Common myeloid progenitor, CD34-positive (primary cell): ENCODE measurements around the gene SHH.

Source experiments
- CTCF ChIA-PET: fragments of 350-600 bp; sonication (Branson Sonifier 250); formaldehyde crosslinking; loops from one replicate; lab custom pipeline; 2021; ENCODE audit warnings: antibody characterized with exemption; lab: Charles Lee
- POLR2A ChIA-PET: fragments of 350-600 bp; sonication (Branson Sonifier 250); formaldehyde crosslinking; loops from one replicate; lab custom pipeline; 2021; ENCODE audit warnings: antibody characterized with exemption; lab: Charles Lee
- DNase-seq, 3 donors: peaks; one replicate each; pipeline versions ENCODE4 v3.0.0 to v3.0.0-alpha.2; 2013
- H3K27ac ChIP-seq, 2 experiments: 1 replicate in 1 of 2; 2 replicates in 1 of 2; pipeline ENCODE4 v1.7.0; 2013; ENCODE audit warnings: inconsistent platforms in 2 of 2, low read length in 2 of 2, mild to moderate bottlenecking in 2 of 2, low read depth in 1 of 2, moderate library complexity in 1 of 2; ENCODE audit not compliant: severe bottlenecking in 2 of 2, insufficient read depth in 1 of 2, poor library complexity in 1 of 2
- H3K27me3 ChIP-seq, 5 experiments: replicated peaks in 2 of 5; 1 replicate in 3 of 5; 2 replicates in 2 of 5; pipeline versions ENCODE4 v1.6.1 to v1.7.0; 2013; ENCODE audit warnings: low read length in 4 of 5, mild to moderate bottlenecking in 2 of 5, moderate library complexity in 2 of 5, inconsistent platforms in 1 of 5; ENCODE audit not compliant: insufficient read depth in 5 of 5, control insufficient read depth in 4 of 5
- H3K36me3 ChIP-seq, 4 experiments: 1 replicate in 2 of 4; 2 replicates in 2 of 4; pipeline versions ENCODE4 v1.6.1 to v1.7.0; 2013; ENCODE audit warnings: low read length in 3 of 4, control low read depth in 1 of 4, mild to moderate bottlenecking in 1 of 4; ENCODE audit not compliant: control insufficient read depth in 4 of 4, insufficient read depth in 4 of 4
- H3K4me1 ChIP-seq, 4 experiments: 1 replicate in 3 of 4; 2 replicates in 1 of 4; pipeline versions ENCODE4 v1.6.1 to v1.7.1; 2013; ENCODE audit warnings: low read length in 3 of 4, mild to moderate bottlenecking in 3 of 4, control low read depth in 1 of 4, inconsistent platforms in 1 of 4, moderate library complexity in 1 of 4; ENCODE audit not compliant: control insufficient read depth in 4 of 4, insufficient read depth in 4 of 4; ENCODE audit errors: control extremely low read depth in 1 of 4
- H3K4me3 ChIP-seq, 7 experiments: 1 replicate in 4 of 7; 2 replicates in 3 of 7; pipeline versions ENCODE4 v1.5.1 to v1.7.0; 2013; ENCODE audit warnings: mild to moderate bottlenecking in 7 of 7, low read length in 6 of 7, moderate library complexity in 6 of 7, inconsistent platforms in 2 of 7, low read depth in 2 of 7, control low read depth in 1 of 7; ENCODE audit not compliant: insufficient read depth in 4 of 7, control insufficient read depth in 1 of 7; ENCODE audit errors: extremely low read depth in 1 of 7
- H3K9me3 ChIP-seq, 5 experiments: 1 replicate in 4 of 5; 2 replicates in 1 of 5; pipeline versions ENCODE4 v1.6.1 to v1.7.1; 2013; ENCODE audit warnings: low read length in 4 of 5, mild to moderate bottlenecking in 2 of 5, inconsistent platforms in 1 of 5, low read depth in 1 of 5, moderate library complexity in 1 of 5; ENCODE audit not compliant: control insufficient read depth in 4 of 5, insufficient read depth in 2 of 5; ENCODE audit errors: control extremely low read depth in 1 of 5
- WGBS: methylation state at CpG from one replicate; pipeline ENCODE4 v1.1.5; 2013; ENCODE audit not compliant: insufficient coverage; 5-methylcytosine and 5-hydroxymethylcytosine counted together

Gene SHH

DNA sequence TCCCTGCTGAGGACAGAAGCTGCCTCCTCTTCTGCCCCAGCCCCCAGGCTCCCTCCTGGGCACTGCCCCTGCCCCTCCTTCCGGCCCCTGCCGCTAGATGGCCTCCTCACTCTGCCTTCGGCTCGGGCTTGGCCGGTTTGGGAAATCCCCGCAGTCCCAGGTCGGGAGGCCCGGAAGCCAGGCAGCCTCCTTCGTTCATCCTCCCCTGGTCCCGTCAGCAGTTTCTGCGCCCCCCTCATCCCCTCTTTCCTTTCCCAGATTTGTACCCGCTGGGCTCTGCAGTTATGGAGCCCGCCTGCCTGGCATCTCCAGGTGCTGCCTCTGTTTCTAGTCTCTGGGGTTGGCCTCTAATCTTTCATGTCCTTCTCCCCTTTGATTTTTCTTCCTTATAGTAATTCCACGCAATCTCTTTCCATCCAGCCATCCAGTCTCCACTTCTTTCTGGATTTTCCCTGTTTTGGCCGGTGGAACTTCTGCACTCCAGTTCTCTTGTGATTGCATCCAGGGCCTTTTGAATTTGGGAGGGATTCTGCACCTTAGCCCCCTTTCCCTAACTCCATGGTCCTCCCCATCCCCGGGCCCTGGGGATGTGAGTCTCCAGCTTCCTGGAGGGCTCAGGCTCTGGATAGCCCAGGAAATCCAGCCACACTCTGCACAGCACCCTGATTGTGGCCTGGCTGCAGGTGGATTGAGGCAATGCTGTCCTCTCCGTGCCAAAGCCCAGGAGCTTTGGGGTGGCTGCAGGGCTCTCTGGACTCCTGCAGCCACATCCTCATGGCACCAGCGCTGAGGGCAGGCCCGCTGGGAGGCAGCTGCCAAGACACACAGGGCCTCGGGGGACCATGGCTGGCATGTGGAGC, 3.3 kb upstream of the SHH start:
- 40% methylated on average over 18 of the region's 20 CpGs for WGBS
- Histone ChIP-seq H3K4me3 (no peak overlapping the region), H3K27ac (no peak overlapping the region), H3K36me3 (no peaks in the 10 kb centered on the region), H3K4me1 (peaks cover 0 to 10% (median 6%) of the 10 kb centered on the region in 4 experiments), H3K27me3 (peaks cover 0 to 84% (median 33%) of the 10 kb centered on the region in 5 experiments), H3K9me3 (no peaks in the 10 kb centered on the region)
- CTCF ChIA-PET: interaction anchor here (0.6 to 1.7 kb wide), 3 partner anchors 651 to 1003 kb away, joined by 3 to 4 read pairs (median 3); no protein-coding TSS in a partner anchor
- peak in 2 of 3 donors; percentile 55 to 58 for DNase-seq
- POLR2A ChIA-PET: no interaction called here

DNA sequence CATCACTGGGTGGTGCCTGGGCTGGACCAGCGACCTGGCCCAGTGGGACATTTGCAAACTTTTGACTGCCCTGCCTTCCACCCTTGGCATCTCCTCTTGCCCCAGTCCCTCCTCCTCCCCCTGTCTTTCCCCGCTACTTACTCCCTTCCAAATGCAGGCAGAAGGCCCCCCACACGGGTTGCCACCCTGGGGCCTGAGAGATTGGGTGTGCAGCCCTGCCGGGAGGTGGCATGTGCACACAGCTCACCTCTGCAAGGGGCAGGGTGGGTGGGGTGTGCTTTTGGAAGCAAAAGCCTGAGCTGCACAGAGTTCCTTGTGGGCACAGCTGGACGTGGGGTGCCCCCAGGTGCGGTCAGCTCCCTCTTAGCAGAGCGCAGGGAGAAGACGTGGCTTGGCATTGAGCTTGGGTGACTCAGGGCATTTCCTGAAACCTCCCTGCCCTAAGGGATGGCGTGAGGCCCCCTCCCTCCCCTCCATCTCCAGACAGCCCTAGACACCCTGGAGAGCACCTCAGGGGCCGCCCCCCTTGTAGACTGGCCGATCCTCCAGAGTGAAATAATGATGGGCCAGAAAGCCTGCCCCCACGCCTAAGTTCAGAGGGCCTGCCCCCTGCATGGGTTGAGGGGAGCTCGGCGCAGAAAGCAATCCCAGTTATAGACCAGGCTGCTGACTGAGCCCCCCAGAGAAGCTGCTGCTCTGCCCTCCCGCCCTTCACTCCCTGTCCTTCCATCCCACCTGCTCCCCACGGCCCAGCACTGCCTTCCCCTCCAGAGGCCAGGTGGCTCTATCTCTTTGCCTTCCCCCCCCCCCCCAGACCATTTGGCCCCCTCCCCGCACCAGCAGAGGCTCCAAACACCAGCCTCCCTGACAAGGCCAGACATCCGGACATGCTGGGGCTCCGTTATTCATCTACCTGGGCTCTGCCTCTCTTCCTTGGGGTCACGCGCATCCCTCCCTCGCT, 2.3 kb upstream of the SHH start:
- ChIA-PET CTCF (interaction anchor here (0.6 to 1.7 kb wide), 5 partner anchors 16 to 1004 kb away, joined by 3 to 4 read pairs (median 3); no protein-coding TSS in a partner anchor), POLR2A (no interaction called here)
- 10% methylated on average over 5 of the region's 22 CpGs for WGBS
- H3K9me3 ChIP-seq: no peaks in the 10 kb centered on the region
- H3K27me3 ChIP-seq: peaks cover 0 to 87% (median 35%) of the 10 kb centered on the region in 5 experiments
- H3K27ac ChIP-seq: no peak overlapping the region
- no peak overlapping the region for H3K4me3 ChIP-seq
- peaks cover 0 to 15% (median 8%) of the 10 kb centered on the region in 4 experiments for H3K4me1 ChIP-seq
- DNase-seq: no peak
- H3K36me3 ChIP-seq: no peaks in the 10 kb centered on the region

DNA sequence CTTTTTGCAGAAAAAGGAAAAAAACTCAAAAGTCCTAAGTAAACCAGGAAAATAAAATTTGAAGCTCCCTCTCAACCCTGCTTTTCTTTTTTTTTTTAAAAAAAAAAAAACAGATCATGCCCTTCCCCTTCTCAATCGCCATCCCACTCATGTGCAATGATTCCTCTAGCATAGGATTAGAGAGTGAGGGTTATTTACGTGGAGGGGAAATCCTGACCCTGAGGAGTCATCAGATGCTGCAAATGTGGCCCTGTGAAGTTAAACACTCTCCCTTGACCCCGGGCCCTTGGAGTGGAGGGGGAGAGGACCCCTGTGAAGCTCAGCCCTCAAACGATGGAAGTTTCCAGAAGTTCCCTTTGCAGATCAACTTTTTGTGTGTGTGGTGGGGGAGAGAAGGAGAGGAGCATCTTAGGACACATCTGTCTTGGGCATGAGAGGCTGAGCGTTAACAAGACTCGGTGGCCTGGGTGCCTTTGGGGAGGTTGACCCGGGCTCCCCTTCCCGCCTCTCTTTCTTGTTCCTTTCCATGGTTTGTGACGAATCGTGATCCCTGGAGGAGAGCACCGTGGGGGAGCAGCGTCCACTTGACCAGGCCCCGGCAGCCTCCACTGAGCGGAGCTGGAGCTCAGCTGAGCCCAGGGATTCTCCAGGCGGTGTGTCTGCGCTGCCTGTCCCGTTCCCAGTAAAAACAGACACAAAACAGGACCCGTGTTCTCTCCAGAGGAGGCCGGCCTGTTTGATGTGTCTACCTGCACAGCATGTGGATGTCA, 1.5 kb upstream of the SHH start:
- no peak overlapping the region for H3K27ac ChIP-seq
- H3K4me3 ChIP-seq: no peak overlapping the region
- no peaks in the 10 kb centered on the region for H3K9me3 ChIP-seq
- CTCF ChIA-PET: interaction anchor here (0.8 to 1.7 kb wide), 6 partner anchors 15 to 1006 kb away, joined by 3 to 10 read pairs (median 4); no protein-coding TSS in a partner anchor
- peaks cover 0 to 95% (median 40%) of the 10 kb centered on the region in 5 experiments for H3K27me3 ChIP-seq
- no peak for DNase-seq
- POLR2A ChIA-PET: no interaction called here
- peaks cover 0 to 23% (median 11%) of the 10 kb centered on the region in 4 experiments for H3K4me1 ChIP-seq
- H3K36me3 ChIP-seq: no peaks in the 10 kb centered on the region
- 7% methylated on average over 14 of the region's 19 CpGs for WGBS

DNA sequence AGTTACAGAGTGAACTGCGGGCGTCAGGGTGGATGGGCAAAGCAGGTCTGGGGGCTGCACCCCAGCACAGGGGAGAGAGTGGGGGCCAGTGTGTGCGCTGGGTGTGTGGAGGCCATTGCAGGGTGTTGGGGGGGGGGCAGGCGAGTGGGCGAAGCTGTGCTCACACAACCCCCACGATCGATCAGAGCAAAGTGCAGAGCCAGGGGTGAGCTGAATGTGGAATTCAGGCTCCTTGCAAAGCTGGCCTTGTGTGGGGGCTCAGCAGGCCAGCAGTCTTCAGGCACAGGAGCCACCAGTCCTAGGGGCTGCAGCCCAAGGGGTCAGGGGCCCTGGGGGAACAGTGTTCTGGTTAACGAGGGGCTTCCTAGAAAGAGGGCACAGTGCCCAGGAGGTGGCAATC, 862 bp upstream of the SHH start:
- H3K27ac ChIP-seq: no peak overlapping the region
- DNase-seq: no peak
- peaks cover 0 to 96% (median 40%) of the 10 kb centered on the region in 5 experiments for H3K27me3 ChIP-seq
- H3K36me3 ChIP-seq: no peaks in the 10 kb centered on the region
- ChIA-PET POLR2A (no interaction called here), CTCF (interaction anchor here (0.9 to 1.7 kb wide), 4 partner anchors 15 to 1007 kb away, joined by 3 to 10 read pairs (median 4); no protein-coding TSS in a partner anchor)
- H3K9me3 ChIP-seq: no peaks in the 10 kb centered on the region
- peaks cover 0 to 30% (median 17%) of the 10 kb centered on the region in 4 experiments for H3K4me1 ChIP-seq
- H3K4me3 ChIP-seq: no peak overlapping the region
- 11% methylated on average over 4 of the region's 8 CpGs for WGBS

DNA sequence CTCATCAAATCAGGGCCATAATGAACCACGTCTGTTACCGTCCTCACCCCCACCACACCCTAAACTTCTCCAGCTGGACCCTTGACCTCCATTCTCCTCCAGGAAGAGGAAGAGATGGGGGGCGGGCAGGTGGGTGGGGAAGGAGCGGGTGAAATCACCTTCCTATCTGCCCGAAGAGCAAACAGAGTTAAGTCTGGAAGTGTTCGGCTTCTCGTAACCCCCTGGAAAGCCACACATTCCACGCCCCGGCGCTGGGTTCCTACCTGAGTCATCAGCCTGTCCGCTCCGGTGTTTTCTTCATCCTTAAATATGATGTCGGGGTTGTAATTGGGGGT, 736 bp downstream of the SHH start:
- WGBS: 8% methylated on average over 4 of the region's 13 CpGs
- peak overlapping the region in 1 of 7 experiments; percentile 26 for H3K4me3 ChIP-seq
- H3K4me1 ChIP-seq: peaks cover 0 to 39% (median 29%) of the 10 kb centered on the region in 4 experiments
- CTCF ChIA-PET: interaction anchor here (1.4 kb wide), 1 partner anchor 9 kb away, joined by 3 read pairs; no protein-coding TSS in a partner anchor
- POLR2A ChIA-PET: no interaction called here
- H3K27me3 ChIP-seq: peaks cover 0 to 98% (median 43%) of the 10 kb centered on the region in 5 experiments
- H3K36me3 ChIP-seq: no peaks in the 10 kb centered on the region
- no peak overlapping the region for H3K27ac ChIP-seq
- H3K9me3 ChIP-seq: no peaks in the 10 kb centered on the region
- no peak for DNase-seq

DNA sequence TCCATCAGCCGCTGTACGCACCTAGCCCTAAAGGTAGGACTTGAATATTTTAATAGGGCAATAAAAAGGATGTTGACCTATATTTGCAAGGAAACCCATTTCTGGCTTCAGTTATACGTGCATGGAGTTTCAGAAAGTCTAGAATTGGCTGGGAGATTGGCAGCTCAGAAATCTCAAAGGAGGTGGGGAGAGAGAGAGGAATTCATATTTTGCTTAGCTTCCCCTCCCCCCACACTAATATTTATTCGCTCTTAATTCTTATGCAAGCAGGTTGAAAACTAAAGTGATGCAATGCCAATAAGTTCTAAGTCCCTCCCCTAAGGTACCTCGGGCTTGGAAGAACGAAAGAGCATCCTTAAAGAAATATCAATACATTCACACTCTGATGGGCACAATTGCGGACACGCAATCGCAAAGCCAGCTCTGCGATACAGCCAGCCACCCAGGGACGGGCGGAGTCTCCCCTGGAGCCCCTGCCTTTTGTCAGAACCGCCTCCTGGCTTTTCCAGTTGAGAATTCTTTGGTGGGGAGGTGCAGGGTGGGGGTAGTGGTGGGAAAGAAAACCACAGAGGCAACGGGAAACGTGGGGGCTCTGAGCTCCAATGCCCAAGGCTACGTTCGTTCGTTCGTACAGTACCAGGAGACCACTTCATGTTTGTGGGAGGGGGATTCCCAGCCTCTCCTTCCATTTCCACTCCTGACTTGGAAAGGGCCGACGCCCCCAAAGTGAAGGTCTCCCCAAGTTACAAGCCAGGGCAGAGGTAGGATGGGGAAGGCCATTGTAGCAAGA, 1.3 kb downstream of the SHH start:
- DNase-seq: no peak
- WGBS: 7% methylated on average over 10 of the region's 21 CpGs
- H3K27ac ChIP-seq: no peak overlapping the region
- peaks cover 0 to 45% (median 33%) of the 10 kb centered on the region in 4 experiments for H3K4me1 ChIP-seq
- no peak overlapping the region for H3K4me3 ChIP-seq
- no peaks in the 10 kb centered on the region for H3K9me3 ChIP-seq
- ChIA-PET POLR2A (no interaction called here), CTCF (interaction anchor here (1.0 to 1.4 kb wide), 4 partner anchors 10 to 666 kb away, joined by 3 to 4 read pairs (median 3); no protein-coding TSS in a partner anchor)
- no peaks in the 10 kb centered on the region for H3K36me3 ChIP-seq
- H3K27me3 ChIP-seq: peaks cover 0 to 98% (median 48%) of the 10 kb centered on the region in 5 experiments
